ENCODE data around the gene NDST3.

The NDST3 gene

DNA sequence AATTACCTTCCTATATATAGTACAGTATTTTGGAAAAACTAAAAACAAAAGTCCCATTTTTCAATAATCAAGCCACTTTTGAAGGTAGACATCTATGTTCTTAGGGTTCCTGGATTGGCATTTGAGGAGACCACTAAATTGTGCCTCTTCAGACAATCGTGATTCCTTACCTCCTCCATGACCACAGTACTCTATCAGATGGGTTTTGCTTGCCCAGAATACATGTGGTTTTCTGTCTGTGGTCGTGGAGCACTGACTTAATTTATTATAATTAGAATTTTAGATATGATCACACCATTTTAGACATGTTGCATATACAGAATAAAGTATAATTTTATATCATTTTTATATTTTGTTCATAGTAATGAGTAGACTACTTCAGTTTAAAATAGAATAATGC, 67.9 kb downstream of the NDST3 start:
- no peak for DNase-seq (ENCODE audit: low read depth)
- TF ChIP-seq POLR2A (IDR thresholded peaks at IDR 0.05; ENCODE audit: extremely low read depth, insufficient read length): no peak
- TF ChIP-seq, protein P1, sequence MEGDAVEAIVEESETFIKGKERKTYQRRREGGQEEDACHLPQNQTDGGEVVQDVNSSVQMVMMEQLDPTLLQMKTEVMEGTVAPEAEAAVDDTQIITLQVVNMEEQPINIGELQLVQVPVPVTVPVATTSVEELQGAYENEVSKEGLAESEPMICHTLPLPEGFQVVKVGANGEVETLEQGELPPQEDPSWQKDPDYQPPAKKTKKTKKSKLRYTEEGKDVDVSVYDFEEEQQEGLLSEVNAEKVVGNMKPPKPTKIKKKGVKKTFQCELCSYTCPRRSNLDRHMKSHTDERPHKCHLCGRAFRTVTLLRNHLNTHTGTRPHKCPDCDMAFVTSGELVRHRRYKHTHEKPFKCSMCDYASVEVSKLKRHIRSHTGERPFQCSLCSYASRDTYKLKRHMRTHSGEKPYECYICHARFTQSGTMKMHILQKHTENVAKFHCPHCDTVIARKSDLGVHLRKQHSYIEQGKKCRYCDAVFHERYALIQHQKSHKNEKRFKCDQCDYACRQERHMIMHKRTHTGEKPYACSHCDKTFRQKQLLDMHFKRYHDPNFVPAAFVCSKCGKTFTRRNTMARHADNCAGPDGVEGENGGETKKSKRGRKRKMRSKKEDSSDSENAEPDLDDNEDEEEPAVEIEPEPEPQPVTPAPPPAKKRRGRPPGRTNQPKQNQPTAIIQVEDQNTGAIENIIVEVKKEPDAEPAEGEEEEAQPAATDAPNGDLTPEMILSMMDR (IDR thresholded peaks at IDR 0.05; ENCODE audit: low read depth, low read length): no peak
- no peak for TF ChIP-seq MYC (IDR thresholded peaks at IDR 0.05; ENCODE audit: low read depth, low read length)
- TF ChIP-seq, protein P2, sequence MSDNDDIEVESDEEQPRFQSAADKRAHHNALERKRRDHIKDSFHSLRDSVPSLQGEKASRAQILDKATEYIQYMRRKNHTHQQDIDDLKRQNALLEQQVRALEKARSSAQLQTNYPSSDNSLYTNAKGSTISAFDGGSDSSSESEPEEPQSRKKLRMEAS (IDR thresholded peaks at IDR 0.05; ENCODE audit: low read depth, low read length): no peak
- H3K4me3 ChIP-seq (ENCODE audit: low read depth, low read length): no peak overlapping the region

- no peak for DNase-seq (ENCODE audit: low read depth)
- TF ChIP-seq, protein P2 (IDR thresholded peaks at IDR 0.05; ENCODE audit: low read depth, low read length): no peak
- no peak for TF ChIP-seq POLR2A (IDR thresholded peaks at IDR 0.05; ENCODE audit: extremely low read depth, insufficient read length)
- TF ChIP-seq, protein P1 (IDR thresholded peaks at IDR 0.05; ENCODE audit: low read depth, low read length): no peak
- no peak for TF ChIP-seq MYC (IDR thresholded peaks at IDR 0.05; ENCODE audit: low read depth, low read length)
- H3K4me3 ChIP-seq (ENCODE audit: low read depth, low read length): no peak overlapping the region
Observed at GRCh38 chr4:118112117-118113046, 78.1 kb downstream of the NDST3 start.

DNA sequence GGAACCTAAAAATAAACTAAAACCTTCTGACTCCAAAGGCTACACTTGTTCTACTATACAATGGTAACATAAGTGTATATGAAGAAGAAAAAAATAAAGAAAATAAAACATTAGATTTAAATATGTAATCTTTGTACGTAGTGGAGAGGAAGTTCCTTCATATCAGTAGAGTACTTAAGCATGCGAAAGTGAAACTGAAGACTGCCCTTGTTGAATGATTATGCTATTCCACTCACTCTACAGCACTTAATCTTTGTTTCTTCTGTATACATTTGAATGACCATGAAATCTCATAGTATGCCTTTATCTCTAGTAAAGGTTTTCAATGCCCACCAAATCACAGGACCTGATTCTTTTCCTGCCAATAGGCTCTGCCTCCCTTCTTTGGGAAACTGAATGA, 78.9 kb downstream of the NDST3 start:
- no peak for TF ChIP-seq POLR2A (IDR thresholded peaks at IDR 0.05; ENCODE audit: extremely low read depth, insufficient read length)
- TF ChIP-seq, protein P1 (IDR thresholded peaks at IDR 0.05; ENCODE audit: low read depth, low read length): no peak
- TF ChIP-seq MYC (IDR thresholded peaks at IDR 0.05; ENCODE audit: low read depth, low read length): no peak
- TF ChIP-seq, protein P2 (IDR thresholded peaks at IDR 0.05; ENCODE audit: low read depth, low read length): no peak
- no peak overlapping the region for H3K4me3 ChIP-seq (ENCODE audit: low read depth, low read length)
- DNase-seq (ENCODE audit: low read depth): no peak

- DNase-seq (ENCODE audit: low read depth): no peak
- TF ChIP-seq, protein P1 (IDR thresholded peaks at IDR 0.05; ENCODE audit: low read depth, low read length): no peak
- TF ChIP-seq, protein P2 (IDR thresholded peaks at IDR 0.05; ENCODE audit: low read depth, low read length): no peak
- H3K4me3 ChIP-seq (ENCODE audit: low read depth, low read length): no peak overlapping the region
Observed at GRCh38 chr4:118114720-118115119, 80.4 kb downstream of the NDST3 start.

DNA sequence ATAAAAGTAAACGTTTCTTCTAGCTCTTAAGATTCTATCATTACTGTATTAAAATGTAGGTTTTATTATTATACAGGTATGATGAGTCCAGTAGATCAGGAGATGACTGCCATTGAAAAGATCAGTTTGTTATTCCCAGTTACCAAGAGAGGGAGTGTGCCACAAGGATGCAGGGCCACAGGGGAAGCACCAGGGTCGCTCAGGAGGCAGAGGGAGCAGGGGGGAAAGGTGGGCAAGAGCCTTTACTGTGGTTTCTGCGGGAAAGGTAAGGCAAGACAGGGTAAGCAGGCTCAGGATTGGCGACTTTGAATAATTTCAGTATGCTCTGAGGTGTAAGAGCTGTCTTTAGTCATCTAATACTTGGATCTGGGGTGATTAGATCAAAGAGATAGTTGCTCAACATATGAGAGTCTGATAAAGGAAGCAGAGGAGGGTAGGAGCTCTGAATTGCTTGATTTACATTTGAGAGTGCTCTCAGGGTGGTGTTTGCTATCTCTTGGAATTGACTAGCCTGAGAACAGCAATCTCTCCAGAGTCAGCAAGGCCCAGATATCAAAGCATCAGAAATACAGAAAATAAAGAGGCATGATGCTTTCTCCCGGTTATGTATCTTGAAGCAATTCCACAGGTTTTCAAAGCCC, 86.0 kb downstream of the NDST3 start:
- no peak for DNase-seq (ENCODE audit: low read depth)
- TF ChIP-seq MYC (IDR thresholded peaks at IDR 0.05; ENCODE audit: low read depth, low read length): no peak
- TF ChIP-seq, protein P1 (IDR thresholded peaks at IDR 0.05; ENCODE audit: low read depth, low read length): no peak
- TF ChIP-seq, protein P2 (IDR thresholded peaks at IDR 0.05; ENCODE audit: low read depth, low read length): no peak
- TF ChIP-seq POLR2A (IDR thresholded peaks at IDR 0.05; ENCODE audit: extremely low read depth, insufficient read length): no peak
- H3K4me3 ChIP-seq (ENCODE audit: low read depth, low read length): no peak overlapping the region

Data from NB4 (cell line).